CD14-positive monocyte (primary cell): ENCODE results near the gene EMC8. TPM values are rescaled to one million over a fixed set of nuclear protein-coding genes. Genes with fewer than 3 reads are reported as not detected.
"Not testable (repeated sequence)": the region's sequence is repeated elsewhere in the genome, so short reads cannot be mapped to it uniquely, and the experiment has no call there.

Source experiments
- DNase-seq, 3 donors: peaks; one replicate each; pipeline ENCODE4 v3.0.0-alpha.2; 2011 to 2022
- H2AFZ ChIP-seq: 2 replicates; pipeline ENCODE4 v1.6.0; 2012; ENCODE audit warnings: mild to moderate bottlenecking, low read depth, low read length, inconsistent platforms; ENCODE audit not compliant: insufficient read depth, poor library complexity, severe bottlenecking
- H3K27ac ChIP-seq, 2 donors: 1 replicate in 1 of 2; 2 replicates in 1 of 2; pipeline ENCODE4 v1.5.1; 2012 to 2013; ENCODE audit warnings: low read length in 2 of 2, control low read depth in 1 of 2, inconsistent platforms in 1 of 2, low read depth in 1 of 2, mild to moderate bottlenecking in 1 of 2
- H3K27me3 ChIP-seq, 2 donors: one replicate each; pipeline versions ENCODE4 v1.6.0 to v1.6.1; 2011 to 2013; ENCODE audit warnings: low read length in 2 of 2; ENCODE audit not compliant: control insufficient read depth in 2 of 2, insufficient read depth in 2 of 2
- H3K36me3 ChIP-seq, 2 donors: replicated peaks in 1 of 2; 1 replicate in 1 of 2; 2 replicates in 1 of 2; pipeline versions ENCODE4 v1.5.1 to v1.6.1; 2012 to 2013; ENCODE audit warnings: low read length in 2 of 2, control low read depth in 1 of 2, inconsistent platforms in 1 of 2, mild to moderate bottlenecking in 1 of 2; ENCODE audit not compliant: insufficient read depth in 2 of 2, control insufficient read depth in 1 of 2
- H3K4me1 ChIP-seq, 2 donors: 1 replicate in 1 of 2; 2 replicates in 1 of 2; pipeline versions ENCODE4 v1.5.1 to v1.6.1; 2012 to 2013; ENCODE audit warnings: low read length in 2 of 2, control low read depth in 1 of 2, inconsistent platforms in 1 of 2, mild to moderate bottlenecking in 1 of 2, moderate library complexity in 1 of 2; ENCODE audit not compliant: insufficient read depth in 2 of 2, control insufficient read depth in 1 of 2
- H3K4me2 ChIP-seq: replicated peaks from 2 replicates; pipeline ENCODE3; 2012; ENCODE audit warnings: low read length, moderate library complexity, mild to moderate bottlenecking; ENCODE audit not compliant: poor library complexity, severe bottlenecking; ENCODE audit errors: extremely low read depth
- H3K4me3 ChIP-seq, 3 experiments: fragments of 200-600 bp in 1 of 3; sonication (generic) in 1 of 3; replicated peaks in 1 of 3; 1 replicate in 2 of 3; 2 replicates in 1 of 3; pipeline ENCODE4 v1.5.1; 2011 to 2013; ENCODE audit warnings: low read length in 3 of 3, mild to moderate bottlenecking in 3 of 3, control low read depth in 2 of 3, low read depth in 2 of 3, inconsistent platforms in 1 of 3, moderate library complexity in 1 of 3
- H3K79me2 ChIP-seq: 2 replicates; pipeline ENCODE4 v1.6.0; 2012; ENCODE audit warnings: mild to moderate bottlenecking, control low read depth, inconsistent platforms, low read length, moderate library complexity; ENCODE audit not compliant: insufficient read depth
- H3K9ac ChIP-seq: 2 replicates; pipeline ENCODE4 v1.6.0; 2017; ENCODE audit warnings: low read length, mild to moderate bottlenecking; ENCODE audit not compliant: insufficient read depth, poor library complexity, severe bottlenecking
- H3K9me3 ChIP-seq, 2 donors: replicated peaks in 1 of 2; 1 replicate in 1 of 2; 2 replicates in 1 of 2; pipeline versions ENCODE4 v1.5.1 to v1.6.1; 2012 to 2013; ENCODE audit warnings: low read length in 2 of 2, control low read depth in 1 of 2; ENCODE audit not compliant: control insufficient read depth in 1 of 2, insufficient read depth in 1 of 2
- H4K20me1 ChIP-seq: 2 replicates; pipeline ENCODE4 v1.6.0; 2012; ENCODE audit warnings: mild to moderate bottlenecking, low read length, control low read depth, moderate library complexity; ENCODE audit not compliant: insufficient read depth
- H3K27ac Mint-ChIP-seq, 7 donors: one replicate each; pipeline ENCODE4 v1.8.0; 2020; ENCODE audit warnings: mild to moderate bottlenecking in 7 of 7, mixed read lengths in 7 of 7, moderate library complexity in 6 of 7, inconsistent platforms in 2 of 7
- H3K27me3 Mint-ChIP-seq, 3 donors: one replicate each; pipeline ENCODE4 v1.8.0; 2021 to 2022; ENCODE audit warnings: low read depth in 3 of 3, mild to moderate bottlenecking in 3 of 3, mixed read lengths in 3 of 3, moderate library complexity in 3 of 3, inconsistent platforms in 1 of 3
- H3K36me3 Mint-ChIP-seq, 2 donors: one replicate each; pipeline ENCODE4 v1.8.0; 2020; ENCODE audit warnings: mixed read lengths in 2 of 2, inconsistent platforms in 1 of 2, mild to moderate bottlenecking in 1 of 2
- H3K4me1 Mint-ChIP-seq: one replicate; pipeline ENCODE4 v1.8.0; 2020; ENCODE audit warnings: mild to moderate bottlenecking, mixed read lengths
- H3K4me3 Mint-ChIP-seq, 2 donors: one replicate each; pipeline ENCODE4 v1.8.0; 2020; ENCODE audit warnings: mild to moderate bottlenecking in 2 of 2, mixed read lengths in 2 of 2, moderate library complexity in 1 of 2
- H3K9me3 Mint-ChIP-seq, 7 donors: one replicate each; pipeline ENCODE4 v1.8.0; 2020 to 2022; ENCODE audit warnings: mixed read lengths in 7 of 7, mild to moderate bottlenecking in 6 of 7, moderate library complexity in 6 of 7, inconsistent platforms in 2 of 7
- CTCF ChIP-seq: fragments of 200-600 bp; IDR thresholded peaks from one replicate; pipeline ENCODE4 v1.8.0; 2022; ENCODE audit warnings: antibody characterized with exemption, mild to moderate bottlenecking
- WGBS: methylation state at CpG from one replicate; pipeline ENCODE4 v1.1.5; 2013; ENCODE audit warnings: missing lambda C conversion rate; ENCODE audit not compliant: insufficient coverage; 5-methylcytosine and 5-hydroxymethylcytosine counted together
- intact Hi-C, 2 donors: fragments of 100-400 bp; cut with micrococcal nuclease; formaldehyde crosslinking; loops; one replicate each; pipeline versions ENCODE4 v1.15.0 to v1.15.1; 2023
- polyA plus RNA-seq, 3 donors: library from polyadenylated mRNA; depleted of rRNA in 1 of 3; unstranded in 2 of 3; stranded (reverse) in 1 of 3; fragments of 300-500 nt in 2 of 3; fragments of >200 nt in 1 of 3; fragmentation: Illumina TruSeq in 2 of 3; gene quantifications; 1 replicate in 2 of 3; 2 replicates in 1 of 3; pipeline ENCODE4 v1.2.3, GENCODE V29; 2012 to 2021

The EMC8 gene
- polyA plus RNA-seq, 3 donors, result 28.2 to 30.0 (median 29.9) TPM

GRCh38 chr16:85838876-85839585 is 39.7 kb upstream of the EMC8 start:
- Mint-ChIP-seq H3K4me3 (peak overlapping the region in 1 of 2 donors; percentile 70), H3K4me1 (peaks cover 45% of the 10 kb centered on the region), H3K36me3 (peaks cover 4% of the 10 kb centered on the region in 2 donors), H3K9me3 (peaks cover 0 to 8% (median 5%) of the 10 kb centered on the region in 7 donors), H3K27ac (peak overlapping the region; percentile 69 to 91 (median 89)), H3K27me3 (peaks cover 4 to 17% (median 9%) of the 10 kb centered on the region in 3 donors)
- no peak overlapping the region for H2AFZ ChIP-seq
- peak overlapping the region in 1 of 3 experiments; percentile 45 for H3K4me3 ChIP-seq
- intact Hi-C loops, result no loop called here
- WGBS, result 94% methylated on average over 19 of the region's 21 CpGs
- peak overlapping the region; percentile 16 for H3K9ac ChIP-seq
- no peaks in the 10 kb centered on the region for H3K79me2 ChIP-seq
- no peak for TF ChIP-seq CTCF
- H3K27me3 ChIP-seq, result no peaks in the 10 kb centered on the region
- peaks cover 0 to 6% of the 10 kb centered on the region in 2 donors for H3K9me3 ChIP-seq
- H3K4me2 ChIP-seq, result peak overlapping the region; percentile 37
- no peaks in the 10 kb centered on the region for H4K20me1 ChIP-seq
- H3K4me1 ChIP-seq, result peaks cover 42% of the 10 kb centered on the region in 2 donors
- no peak for DNase-seq
- peak overlapping the region; percentile 76 to 78 for H3K27ac ChIP-seq
- no peaks in the 10 kb centered on the region for H3K36me3 ChIP-seq

- peak; percentile 85 to 95 (median 92) for DNase-seq
- Mint-ChIP-seq H3K36me3 (peaks cover 4% of the 10 kb centered on the region in 2 donors), H3K4me1 (peaks cover 48% of the 10 kb centered on the region), H3K27ac (peak overlapping the region; percentile 69 to 91 (median 89)), H3K27me3 (peaks cover 2 to 17% (median 9%) of the 10 kb centered on the region in 3 donors), H3K9me3 (peaks cover 2 to 9% (median 6%) of the 10 kb centered on the region in 7 donors), H3K4me3 (peak overlapping the region in 1 of 2 donors; percentile 70)
- Histone ChIP-seq H3K9ac (peak overlapping the region; percentile 16), H2AFZ (no peak overlapping the region), H4K20me1 (no peaks in the 10 kb centered on the region), H3K9me3 (peaks cover 0 to 6% of the 10 kb centered on the region in 2 donors), H3K4me2 (peak overlapping the region; percentile 37), H3K4me1 (peaks cover 46 to 47% of the 10 kb centered on the region in 2 donors), H3K4me3 (peak overlapping the region in 1 of 3 experiments; percentile 45), H3K27me3 (no peaks in the 10 kb centered on the region), H3K36me3 (no peaks in the 10 kb centered on the region), H3K27ac (peak overlapping the region; percentile 76 to 78), H3K79me2 (no peaks in the 10 kb centered on the region)
- intact Hi-C loops, result no loop called here
- 12% methylated on average over 8 of the region's 11 CpGs for WGBS
- no peak for TF ChIP-seq CTCF
These were observed 39.0 kb upstream of the EMC8 start for GRCh38 chr16:85838381-85838780.

GRCh38 chr16:85837654-85838053 is 38.3 kb upstream of the EMC8 start:
- H3K79me2 ChIP-seq, H3K4me2 ChIP-seq, H3K9me3 Mint-ChIP-seq, H3K36me3 Mint-ChIP-seq, H3K9me3 ChIP-seq, H3K4me3 Mint-ChIP-seq, H3K9ac ChIP-seq, DNase-seq, H3K4me3 ChIP-seq, H4K20me1 ChIP-seq, H3K27me3 ChIP-seq, H2AFZ ChIP-seq, intact Hi-C loops, H3K36me3 ChIP-seq: not testable (repeated sequence)
- no CpG with 5 or more reads among the region's 4 CpGs for WGBS
- Mint-ChIP-seq H3K4me1 (peaks cover 55% of the 10 kb centered on the region), H3K27ac (peak overlapping the region in 5 of 7 donors; percentile 69 to 94 (median 90)), H3K27me3 (peaks cover 2 to 17% (median 9%) of the 10 kb centered on the region in 3 donors)
- peak overlapping the region in 1 of 2 donors; percentile 78 for H3K27ac ChIP-seq
- H3K4me1 ChIP-seq, result peaks cover 53 to 54% of the 10 kb centered on the region in 2 donors
